Skin epidermis (tissue), 12 donors: ENCODE results near the gene ZNF565.
"Not testable (repeated sequence)": the region's sequence is repeated elsewhere in the genome, so short reads cannot be mapped to it uniquely, and the experiment has no call there.

Source experiments
- H3K27ac ChIP-seq, 21 experiments: fragments of 200-600 bp; sonication (generic) in 11 of 21; one replicate each; pipeline ENCODE4 v1.5.0; 2020; ENCODE audit warnings: mild to moderate bottlenecking in 3 of 21, inconsistent platforms in 2 of 21, moderate library complexity in 2 of 21
- H3K4me3 ChIP-seq, 7 experiments: fragments of 200-600 bp; sonication (generic) in 2 of 7; one replicate each; pipeline ENCODE4 v1.5.0; 2020; ENCODE audit warnings: inconsistent platforms in 2 of 7, mild to moderate bottlenecking in 2 of 7, moderate library complexity in 1 of 7

Gene ZNF565

DNA sequence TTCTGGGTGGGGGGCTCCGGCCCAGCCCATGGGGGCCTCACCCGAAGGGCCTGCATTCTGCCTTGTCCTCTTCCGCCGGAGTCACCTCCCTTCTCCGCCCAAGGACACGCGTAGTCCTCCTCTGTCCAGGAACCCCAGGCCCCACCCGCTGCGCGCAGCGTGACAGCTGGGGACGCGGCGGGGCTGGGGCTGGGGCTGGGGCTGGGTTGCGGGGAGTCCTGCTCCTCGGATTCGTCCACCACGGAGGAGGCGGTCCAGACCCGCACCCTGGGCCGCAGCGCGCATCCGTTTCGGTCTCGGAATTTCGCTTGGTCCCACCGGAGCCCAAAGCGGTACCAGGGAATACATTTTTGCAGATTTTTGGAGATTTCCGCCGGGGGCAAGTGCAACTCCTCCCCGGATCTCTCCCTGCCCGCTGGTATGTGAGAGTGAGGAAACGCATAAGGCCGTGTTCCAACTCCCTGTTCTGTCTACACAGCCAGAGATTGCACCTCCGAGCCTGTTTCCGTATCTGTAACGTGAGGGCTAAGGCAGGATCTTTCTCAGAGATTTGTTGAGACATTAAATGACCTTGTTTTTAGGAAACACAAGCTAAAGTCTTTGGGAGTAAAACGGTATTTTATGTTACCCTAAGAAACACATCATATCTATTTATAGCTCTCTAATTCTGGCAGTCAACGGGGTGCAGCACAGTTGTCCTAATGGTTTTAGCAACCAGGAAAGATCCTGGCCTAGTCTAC lies 61.9 kb downstream of the ZNF565 start, which contains the start of gene COX7A1:
Gene COX7A1, minus strand, starts transcription at position 96 of the 740 bp plus-strand sequence. Its CDS starts 40 bp downstream, at position 56.
- peak within 1 kb of the TSS; percentile 19 to 47 (median 29) for H3K4me3 ChIP-seq

DNA sequence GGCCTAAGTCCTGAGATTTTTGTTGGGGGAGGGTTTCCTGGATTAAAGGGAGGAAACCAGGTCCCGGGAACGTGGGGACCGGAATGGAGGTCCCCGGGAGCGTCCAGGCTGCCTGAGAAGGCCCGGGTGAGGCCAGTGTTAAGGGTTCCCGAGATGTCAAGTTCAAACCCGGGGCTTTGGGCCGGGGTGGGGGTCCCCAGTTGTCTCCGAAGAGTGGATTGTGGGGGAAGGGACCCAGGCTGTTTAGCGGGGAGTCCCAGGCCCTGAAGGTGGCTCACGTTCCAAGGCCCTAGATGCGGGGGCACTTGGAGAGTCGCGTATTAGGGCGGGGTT lies 62.5 kb downstream of the ZNF565 start:
- Histone ChIP-seq H3K27ac (peak overlapping the region in 20 of 21 experiments; percentile 14 to 98 (median 82)), H3K4me3 (peak overlapping the region; percentile 19 to 47 (median 29))

More for the DNA sequence above, 61.9 kb downstream of the ZNF565 start, which contains the start of gene COX7A1:
- H3K27ac ChIP-seq = peak within 1 kb of the TSS in 20 of 21 experiments; percentile 14 to 98 (median 82)

DNA sequence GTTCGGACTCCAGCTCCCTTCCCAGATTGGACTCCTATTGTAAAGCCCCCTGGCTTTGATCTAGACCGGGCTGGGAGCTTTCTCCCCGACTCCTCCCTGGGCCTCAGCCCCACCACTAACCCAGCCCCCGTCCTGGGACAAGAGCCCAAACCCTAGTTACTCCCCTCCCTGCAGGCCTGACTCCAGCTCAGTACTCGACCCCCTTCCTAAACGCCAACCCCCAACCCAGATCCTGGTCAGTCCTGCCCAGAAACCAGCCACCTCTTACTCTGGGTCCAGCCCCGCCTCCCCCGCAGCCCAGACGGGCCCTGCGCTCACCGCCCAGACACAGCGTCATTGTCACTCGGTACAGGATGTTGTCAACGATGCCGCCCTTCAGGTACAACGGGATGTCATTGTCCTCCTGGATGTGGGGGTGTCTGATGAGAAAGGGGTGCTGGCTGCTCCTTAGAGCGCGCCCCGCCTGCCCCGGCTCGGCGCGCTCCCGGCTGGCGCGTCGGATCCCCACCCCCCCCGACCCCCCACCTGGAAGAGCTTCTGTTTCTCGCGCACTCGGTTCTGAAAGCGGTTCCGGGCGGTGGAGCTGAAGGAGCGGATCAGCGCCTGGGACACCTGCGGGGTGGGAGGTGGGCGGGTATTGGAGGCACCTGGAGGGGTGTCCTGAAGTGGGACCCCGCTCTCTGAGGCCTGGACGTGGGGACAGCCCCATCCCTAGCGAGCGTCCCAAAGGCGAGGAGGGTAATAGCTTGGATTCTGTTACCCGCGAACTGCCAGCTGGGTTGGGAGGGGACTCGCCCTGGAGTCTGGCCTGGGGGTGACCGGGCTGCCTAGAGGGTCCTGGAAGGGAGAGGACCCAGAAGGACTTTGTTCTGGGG lies 63.1 kb downstream of the ZNF565 start:
- peak overlapping the region; percentile 19 to 47 (median 29) for H3K4me3 ChIP-seq
- peak overlapping the region in 20 of 21 experiments; percentile 14 to 98 (median 82) for H3K27ac ChIP-seq

DNA sequence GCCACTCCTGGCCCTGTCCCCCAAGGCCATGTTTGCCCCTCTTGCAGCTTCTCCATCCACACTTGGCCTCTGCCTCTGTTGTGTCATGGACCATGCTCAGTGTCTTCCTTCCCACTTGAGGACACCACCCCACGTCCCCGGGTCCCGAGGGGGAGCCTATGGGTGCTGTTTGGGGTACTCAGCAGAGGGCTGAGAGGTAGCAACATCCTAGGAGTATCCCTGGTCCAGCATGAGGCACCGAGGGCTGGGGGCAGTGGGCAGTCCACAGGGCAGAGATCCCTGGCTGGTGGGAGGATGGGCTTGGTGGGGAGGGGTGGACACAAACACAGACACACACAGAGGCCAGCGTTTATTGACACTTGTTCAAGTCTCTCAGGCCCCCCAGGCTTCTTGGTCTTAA lies 63.9 kb downstream of the ZNF565 start:
- Histone ChIP-seq H3K27ac (peak overlapping the region in 9 of 21 experiments; percentile 83 to 98 (median 88)), H3K4me3 (no peak overlapping the region)

DNA sequence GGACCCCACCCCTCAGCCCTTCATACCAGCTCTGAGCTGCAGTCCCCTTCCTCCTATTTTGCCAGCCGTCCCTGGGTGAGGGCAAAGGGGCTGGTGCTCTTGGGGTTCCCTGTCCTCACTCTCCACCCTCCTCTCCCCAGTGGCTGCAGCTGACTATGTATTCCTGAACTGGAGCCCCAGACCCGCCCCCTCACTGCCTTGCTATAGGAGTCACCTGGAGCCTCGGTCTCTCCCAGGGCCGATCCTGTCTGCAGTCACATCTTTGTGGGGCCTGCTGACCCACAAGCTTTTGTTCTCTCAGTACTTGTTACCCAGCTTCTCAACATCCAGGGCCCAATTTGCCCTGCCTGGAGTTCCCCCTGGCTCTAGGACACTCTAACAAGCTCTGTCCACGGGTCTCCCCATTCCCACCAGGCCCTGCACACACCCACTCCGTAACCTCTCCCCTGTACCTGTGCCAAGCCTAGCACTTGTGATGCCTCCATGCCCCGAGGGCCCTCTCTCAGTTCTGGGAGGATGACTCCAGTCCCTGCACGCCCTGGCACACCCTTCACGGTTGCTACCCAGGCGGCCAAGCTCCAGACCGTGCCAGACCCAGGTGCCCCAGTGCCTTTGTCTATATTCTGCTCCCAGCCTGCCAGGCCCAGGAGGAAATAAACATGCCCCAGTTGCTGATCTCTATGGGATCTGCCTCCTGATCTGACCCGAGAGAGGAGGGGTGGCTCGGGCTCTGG lies 64.6 kb downstream of the ZNF565 start:
- H3K4me3 ChIP-seq = no peak overlapping the region
- H3K27ac ChIP-seq = peak overlapping the region in 5 of 21 experiments; percentile 11 to 98 (median 88)

DNA sequence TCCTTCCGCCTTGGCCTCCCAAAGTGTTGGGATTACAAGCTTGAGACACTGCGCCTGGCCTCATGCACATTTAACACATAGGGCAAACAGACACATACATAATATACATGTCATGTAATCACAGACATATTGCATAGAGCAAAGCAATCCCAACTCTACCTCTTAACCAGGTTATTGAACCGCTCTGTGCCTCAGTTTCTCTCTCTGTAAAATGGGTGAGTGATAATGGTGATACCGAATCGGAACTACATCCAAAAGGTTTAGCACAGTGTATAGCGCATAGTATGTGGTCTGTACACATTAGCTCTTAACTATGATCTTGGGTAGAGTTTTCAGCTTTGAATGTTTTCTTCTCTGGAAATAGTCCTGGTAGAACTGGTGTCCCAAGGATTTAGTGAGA lies 69.8 kb downstream of the ZNF565 start:
- H3K27ac ChIP-seq = no peak overlapping the region
- H3K4me3 ChIP-seq = no peak overlapping the region

DNA sequence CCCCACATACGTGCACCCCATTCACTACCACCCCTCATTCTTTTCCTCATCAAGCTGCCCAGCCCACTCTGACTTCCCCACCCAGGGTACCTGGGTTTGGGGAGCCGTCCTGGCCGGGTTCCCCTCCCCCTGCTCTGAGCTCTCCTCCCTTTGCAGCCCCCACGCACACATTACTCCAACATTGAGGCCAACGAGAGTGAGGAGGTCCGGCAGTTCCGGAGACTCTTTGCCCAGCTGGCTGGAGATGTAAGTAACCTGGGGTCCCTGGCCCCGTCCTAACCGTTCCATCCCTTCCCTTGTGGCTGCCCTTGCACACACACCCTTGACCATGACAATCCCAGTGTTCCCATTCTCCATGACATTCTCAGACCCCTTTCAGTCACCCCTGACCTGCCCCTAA lies 72.0 kb downstream of the ZNF565 start:
- Histone ChIP-seq H3K4me3 (no peak overlapping the region), H3K27ac (peak overlapping the region in 1 of 21 experiments; percentile 32)

DNA sequence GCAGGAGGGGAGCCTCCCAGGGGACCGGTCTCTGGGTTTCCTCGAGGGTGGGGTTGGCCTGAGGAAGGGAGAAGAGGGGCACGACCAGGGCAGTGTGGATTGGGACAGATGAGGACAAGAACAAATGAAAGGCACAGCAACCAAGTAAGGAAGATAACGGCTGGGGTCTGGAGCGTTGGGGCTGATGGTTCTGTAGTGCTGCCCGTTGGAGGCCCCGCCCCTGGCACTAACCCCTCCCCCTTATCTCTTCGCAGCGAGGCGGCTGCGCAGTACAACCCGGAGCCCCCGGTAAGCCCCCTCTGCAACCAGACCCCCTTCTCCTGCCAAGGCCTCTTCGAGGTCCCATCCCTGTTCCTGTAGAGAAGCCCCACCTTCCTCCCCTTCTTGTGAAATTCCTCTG lies 72.4 kb downstream of the ZNF565 start:
- Histone ChIP-seq H3K27ac (peak overlapping the region in 3 of 21 experiments; percentile 12 to 98 (median 32)), H3K4me3 (no peak overlapping the region)

DNA sequence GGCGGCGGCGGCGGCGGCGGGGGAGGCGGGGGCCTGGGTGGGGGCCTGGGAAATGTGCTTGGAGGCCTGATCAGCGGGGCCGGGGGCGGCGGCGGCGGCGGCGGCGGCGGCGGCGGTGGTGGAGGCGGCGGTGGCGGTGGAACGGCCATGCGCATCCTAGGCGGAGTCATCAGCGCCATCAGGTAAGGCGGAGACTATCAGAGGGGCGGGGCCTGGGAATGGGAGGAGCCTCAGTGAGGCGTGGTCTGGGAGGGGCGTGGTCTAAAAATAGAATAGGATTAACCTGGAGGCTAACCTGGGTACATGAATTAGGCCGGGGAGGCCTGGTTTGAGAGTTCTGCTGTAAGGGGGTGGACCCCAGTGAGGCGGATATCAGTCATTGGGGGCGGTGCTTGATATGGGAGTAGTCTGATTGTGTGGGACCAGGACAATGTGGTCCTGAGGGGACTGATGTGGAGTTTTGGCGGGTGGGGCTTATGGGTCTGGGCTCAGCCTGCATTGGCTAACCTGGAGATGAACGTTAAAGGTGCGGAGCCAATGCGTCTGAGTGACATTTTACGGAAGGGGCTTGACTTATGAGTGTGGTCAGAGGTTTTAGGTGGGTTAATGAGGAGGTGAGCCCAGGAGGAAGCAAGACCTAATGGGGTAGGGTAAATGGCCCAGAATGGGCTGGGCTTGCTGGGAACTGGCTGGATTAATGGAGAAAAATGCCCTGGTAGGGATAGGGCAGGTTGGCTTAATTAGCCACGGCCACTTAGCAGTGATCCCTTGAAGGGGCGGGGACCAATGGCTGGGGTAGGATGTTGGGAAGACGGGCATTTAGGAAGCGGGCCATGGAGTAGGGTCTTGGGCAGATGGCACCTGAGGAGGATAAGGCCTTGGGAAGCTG lies 73.2 kb downstream of the ZNF565 start:
- Histone ChIP-seq H3K27ac (peak overlapping the region; percentile 79 to 99 (median 95)), H3K4me3 (peak overlapping the region; percentile 65 to 87 (median 74))

DNA sequence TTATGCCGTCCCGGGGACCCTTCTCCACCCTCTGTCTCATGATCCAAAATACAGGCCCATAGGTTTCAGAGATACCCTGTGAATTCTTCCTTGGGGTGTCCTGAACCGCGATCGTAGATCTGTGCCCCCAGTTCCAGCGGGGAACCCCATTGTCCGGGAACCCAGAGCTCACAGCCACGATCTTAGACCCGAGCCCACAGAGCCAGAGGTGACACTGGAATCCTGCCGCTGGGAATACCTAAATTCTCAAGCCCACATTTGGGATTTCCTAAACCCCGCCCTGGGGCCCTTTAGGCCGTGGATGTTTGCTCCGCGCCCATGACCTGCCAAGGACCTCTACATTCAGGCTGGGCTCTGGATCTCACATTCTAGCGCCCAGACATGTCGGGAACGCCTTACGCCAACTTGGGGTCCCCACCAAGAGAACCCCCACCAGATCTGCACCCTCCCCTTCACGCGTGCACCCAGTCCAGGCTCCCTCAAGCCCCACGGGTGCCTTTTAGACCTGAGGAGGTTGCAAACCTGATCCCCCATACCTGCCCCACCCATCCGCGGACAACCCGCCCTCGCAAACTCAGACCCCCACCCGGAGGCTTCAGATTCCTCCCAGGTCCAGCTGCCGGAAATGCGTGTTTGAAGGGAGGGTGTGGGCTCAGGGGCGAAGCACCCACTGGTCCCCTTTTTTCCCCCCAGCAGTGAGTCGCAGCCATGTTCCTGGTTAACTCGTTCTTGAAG lies 74.0 kb downstream of the ZNF565 start:
- peak overlapping the region; percentile 65 to 87 (median 74) for H3K4me3 ChIP-seq
- H3K27ac ChIP-seq = peak overlapping the region; percentile 79 to 99 (median 95)

DNA sequence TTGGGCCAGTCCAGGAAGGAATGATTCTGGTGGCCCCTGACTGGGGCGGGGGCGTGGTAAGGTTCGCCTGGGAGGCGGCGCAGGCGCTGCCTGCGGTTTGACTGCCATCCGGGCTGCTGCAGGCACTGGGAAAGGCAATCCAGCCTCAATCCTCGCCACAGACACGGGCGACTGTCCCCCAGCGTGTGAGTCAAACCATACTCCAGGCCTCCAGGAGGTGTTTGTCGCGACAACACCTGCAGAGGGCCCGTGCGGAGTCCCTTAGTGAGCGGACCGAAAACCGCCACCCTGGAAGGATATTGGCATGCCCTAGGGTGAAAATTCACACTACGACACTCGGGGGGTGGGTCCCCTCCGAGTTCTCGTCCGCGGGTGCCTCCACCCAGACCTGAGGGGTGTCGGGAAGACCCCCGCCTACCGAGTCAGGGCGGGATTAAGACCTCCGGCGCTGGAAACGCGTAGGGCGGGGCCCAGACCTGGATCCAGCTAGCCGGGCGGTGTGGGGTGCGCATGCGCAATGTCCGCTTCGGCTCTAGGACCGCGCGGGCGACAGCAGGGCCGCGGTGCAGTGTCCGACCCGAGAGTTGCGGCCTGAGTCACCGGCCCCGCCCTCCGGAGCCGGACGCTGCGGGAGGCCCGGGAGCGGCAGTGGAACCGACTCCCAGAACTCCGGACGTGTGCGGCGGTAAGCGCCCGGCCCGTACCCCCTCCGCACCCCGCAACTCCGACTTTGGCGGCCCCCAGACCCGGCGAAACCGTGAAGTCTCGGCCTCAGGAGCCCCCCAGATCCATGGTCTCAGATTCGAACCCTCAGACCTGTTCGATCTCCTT lies 74.8 kb downstream of the ZNF565 start, which contains the start of gene CAPNS1:
Gene CAPNS1, plus strand, starts transcription at position 594 of the 831 bp plus-strand sequence. CDS start 946 bp downstream, outside the sequence.
- peak within 1 kb of the TSS; percentile 65 to 87 (median 74) for H3K4me3 ChIP-seq
- H3K27ac ChIP-seq = peak within 1 kb of the TSS; percentile 79 to 99 (median 95)

DNA sequence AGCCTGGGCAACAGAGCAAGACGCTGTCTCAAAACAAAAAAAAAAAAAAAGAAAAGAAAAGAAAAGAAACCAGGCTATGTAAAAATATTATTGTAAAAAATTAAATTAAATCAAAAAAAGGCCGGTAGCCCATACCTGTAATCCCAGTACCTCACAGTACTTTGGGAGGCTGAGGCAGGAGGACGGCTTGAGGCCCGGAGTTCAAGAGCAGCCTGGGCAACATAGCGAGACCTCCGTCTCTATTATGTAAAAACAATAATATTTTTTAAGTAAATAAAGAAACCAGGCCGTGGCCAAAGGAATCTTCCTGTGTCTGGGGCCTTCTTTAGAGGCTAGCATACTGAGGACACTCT lies 75.4 kb downstream of the ZNF565 start:
- H3K27ac ChIP-seq = peak overlapping the region; percentile 10 to 99 (median 95)
- peak overlapping the region; percentile 65 to 87 (median 74) for H3K4me3 ChIP-seq

DNA sequence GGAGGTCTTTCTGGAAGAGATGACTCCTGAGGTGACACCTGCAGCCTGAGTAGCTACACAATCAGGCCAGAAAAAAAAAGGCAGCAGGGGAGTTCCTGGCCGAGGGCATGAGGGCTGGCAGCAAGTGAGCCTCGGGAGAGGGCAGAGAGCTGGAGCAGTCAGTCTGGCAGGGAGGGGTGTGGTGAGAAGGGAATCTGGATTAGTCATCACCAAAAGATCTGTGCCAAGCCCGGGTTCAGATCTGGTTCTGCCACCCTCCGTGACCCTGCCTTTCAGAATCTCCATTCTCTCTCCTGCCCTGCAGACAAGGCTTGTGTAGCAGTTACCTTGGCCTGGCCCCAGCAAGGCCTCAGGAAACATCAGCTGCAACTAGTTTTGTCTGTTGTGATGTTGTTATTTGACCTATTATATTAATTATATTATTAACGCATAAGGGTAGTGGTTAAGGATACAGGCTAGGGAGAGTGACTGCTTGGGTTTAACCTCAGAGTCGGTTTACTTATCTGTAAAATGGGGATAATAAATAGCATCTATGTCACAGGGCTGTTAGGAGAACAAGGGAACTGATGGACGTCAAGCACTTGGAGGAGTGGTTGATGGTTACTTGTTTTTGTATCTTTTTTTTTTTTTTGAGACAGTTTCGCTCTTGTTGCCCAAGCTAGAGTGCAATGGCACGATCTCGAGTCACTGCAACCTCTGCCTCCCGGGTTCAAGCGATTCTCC lies 77.3 kb downstream of the ZNF565 start:
- Histone ChIP-seq H3K27ac (peak overlapping the region in 12 of 21 experiments; percentile 7 to 71 (median 61)), H3K4me3 (no peak overlapping the region)

DNA sequence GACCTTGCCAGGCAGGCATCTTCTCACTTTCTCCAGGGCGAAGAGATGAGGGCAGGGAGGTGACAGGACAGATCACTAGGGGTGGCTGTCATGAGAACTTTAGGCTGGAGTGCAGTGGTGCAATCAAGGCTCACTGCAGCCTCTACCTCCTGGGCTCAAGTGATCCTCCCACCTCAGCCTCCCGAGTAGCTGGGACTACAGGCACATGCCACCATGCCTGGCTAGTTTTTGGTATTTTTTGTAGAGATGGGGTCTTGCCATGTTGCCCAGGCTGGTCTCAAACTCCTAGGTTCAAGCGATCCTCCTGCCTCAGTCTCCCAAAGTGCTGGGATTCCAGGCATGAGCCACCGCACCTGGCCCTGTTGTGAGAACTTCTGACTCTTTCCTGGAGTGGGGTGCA lies 79.6 kb downstream of the ZNF565 start:
- not testable (repeated sequence) for H3K27ac ChIP-seq, H3K4me3 ChIP-seq
